ENCODE results near the gene TMEM33. TPM values are rescaled to one million over a fixed set of nuclear protein-coding genes. Genes with fewer than 3 reads are reported as not detected.
"Not testable (repeated sequence)": the region's sequence is repeated elsewhere in the genome, so short reads cannot be mapped to it uniquely, and the experiment has no call there.

TMEM33 gene, protein sequence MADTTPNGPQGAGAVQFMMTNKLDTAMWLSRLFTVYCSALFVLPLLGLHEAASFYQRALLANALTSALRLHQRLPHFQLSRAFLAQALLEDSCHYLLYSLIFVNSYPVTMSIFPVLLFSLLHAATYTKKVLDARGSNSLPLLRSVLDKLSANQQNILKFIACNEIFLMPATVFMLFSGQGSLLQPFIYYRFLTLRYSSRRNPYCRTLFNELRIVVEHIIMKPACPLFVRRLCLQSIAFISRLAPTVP
- total RNA-seq, result 100 to 1,000 TPM in 1 of 3 donors, 10 to 100 TPM in 2; 89.1 to 103 (median 99.4) TPM

DNA sequence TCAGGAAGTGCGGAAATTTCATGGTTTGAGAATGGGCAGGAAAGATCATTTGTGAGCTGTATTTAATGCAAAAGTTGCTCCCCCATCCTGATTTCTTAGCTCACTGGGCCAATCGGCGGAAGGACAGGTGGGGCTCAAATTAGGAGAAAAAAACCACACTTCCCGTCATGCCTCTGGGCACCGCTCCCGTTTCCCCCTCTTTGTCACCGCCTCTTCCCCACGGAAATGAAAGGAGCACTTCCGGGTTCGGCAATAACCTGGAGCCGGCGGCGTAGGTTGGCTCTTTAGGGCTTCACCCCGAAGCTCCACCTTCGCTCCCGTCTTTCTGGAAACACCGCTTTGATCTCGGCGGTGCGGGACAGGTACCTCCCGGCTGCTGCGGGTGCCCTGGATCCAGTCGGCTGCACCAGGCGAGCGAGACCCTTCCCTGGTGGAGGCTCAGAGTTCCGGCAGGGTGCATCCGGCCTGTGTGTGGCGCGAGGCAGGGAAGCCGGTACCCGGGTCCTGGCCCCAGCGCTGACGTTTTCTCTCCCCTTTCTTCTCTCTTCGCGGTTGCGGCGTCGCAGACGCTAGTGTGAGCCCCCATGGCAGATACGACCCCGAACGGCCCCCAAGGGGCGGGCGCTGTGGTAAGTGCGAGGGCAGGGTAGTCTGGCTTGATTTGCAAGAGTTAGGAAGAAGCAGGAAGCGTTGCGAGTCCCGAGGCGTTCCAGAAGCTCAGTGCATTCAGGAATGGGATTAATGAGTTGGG lies at the start of gene TMEM33:
Gene TMEM33 (plus strand): TSS at position 529 of the 751 bp plus-strand sequence. CDS start 56 bp downstream, at position 585.
- Mint-ChIP-seq H3K27me3 (ENCODE audit: low read depth) (no peaks in the 10 kb centered on the region), H3K9me3 (no peaks in the 10 kb centered on the region), H3K4me1 (ENCODE audit: low read depth) (peaks cover 45% of the 10 kb centered on the region), H3K4me3 (peak within 1 kb of the TSS; percentile 98), H3K36me3 (ENCODE audit: insufficient read depth) (peaks cover 19% of the 10 kb centered on the region)
- DNase-seq (peak; percentile 72), ATAC-seq (peak; percentile 90 to 92)

DNA sequence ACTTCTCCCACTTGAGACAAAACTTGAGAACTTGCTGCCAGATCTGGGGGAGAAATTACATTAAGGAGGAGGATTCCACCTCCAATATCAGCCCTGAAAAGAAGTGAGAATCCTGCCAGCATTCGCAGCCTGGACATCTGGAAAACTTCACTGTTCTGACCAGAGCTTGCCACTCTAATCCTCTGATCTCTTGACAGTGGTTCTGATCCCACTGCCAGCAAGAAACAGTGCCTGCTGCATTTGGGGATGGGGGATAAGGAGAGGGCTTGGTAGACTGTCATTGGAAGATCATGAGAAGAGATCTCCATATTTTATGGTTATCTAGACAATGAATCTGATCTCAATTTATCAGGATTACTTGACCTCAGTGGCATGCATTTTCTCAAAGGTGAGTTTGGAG lies 49.8 kb upstream of the TMEM33 start:
- Mint-ChIP-seq H3K4me3 (no peak overlapping the region), H3K36me3 (ENCODE audit: insufficient read depth) (no peaks in the 10 kb centered on the region), H3K9me3 (no peaks in the 10 kb centered on the region), H3K27me3 (ENCODE audit: low read depth) (peaks cover 44% of the 10 kb centered on the region), H3K4me1 (ENCODE audit: low read depth) (peaks cover 8% of the 10 kb centered on the region)
- ATAC-seq (no peak), DNase-seq (no peak)

DNA sequence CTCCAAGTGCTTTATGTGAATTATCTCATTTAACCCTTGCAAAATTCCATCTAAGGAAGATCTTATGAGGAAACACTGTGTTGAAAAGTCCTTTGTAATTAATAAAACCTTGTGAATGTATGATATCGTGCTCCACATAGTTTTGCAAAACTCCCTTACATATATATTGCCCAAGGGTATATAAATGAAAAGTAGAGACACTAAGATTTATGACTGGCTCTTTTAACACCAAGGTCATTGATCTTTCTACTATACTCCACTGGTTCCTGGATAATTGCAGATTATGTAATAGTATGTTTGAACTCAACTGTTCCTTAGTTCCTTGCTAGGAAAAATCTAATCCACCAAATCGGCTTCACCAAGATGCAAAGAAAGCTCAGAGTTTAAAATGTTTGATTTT lies 48.0 kb upstream of the TMEM33 start:
- no peak for DNase-seq
- peaks cover 37% of the 10 kb centered on the region for H3K27me3 Mint-ChIP-seq (ENCODE audit: low read depth)
- H3K4me3 Mint-ChIP-seq, result no peak overlapping the region
- no peak for ATAC-seq
- no peaks in the 10 kb centered on the region for H3K36me3 Mint-ChIP-seq (ENCODE audit: insufficient read depth)
- peaks cover 1% of the 10 kb centered on the region for H3K4me1 Mint-ChIP-seq (ENCODE audit: low read depth)
- no peaks in the 10 kb centered on the region for H3K9me3 Mint-ChIP-seq

DNA sequence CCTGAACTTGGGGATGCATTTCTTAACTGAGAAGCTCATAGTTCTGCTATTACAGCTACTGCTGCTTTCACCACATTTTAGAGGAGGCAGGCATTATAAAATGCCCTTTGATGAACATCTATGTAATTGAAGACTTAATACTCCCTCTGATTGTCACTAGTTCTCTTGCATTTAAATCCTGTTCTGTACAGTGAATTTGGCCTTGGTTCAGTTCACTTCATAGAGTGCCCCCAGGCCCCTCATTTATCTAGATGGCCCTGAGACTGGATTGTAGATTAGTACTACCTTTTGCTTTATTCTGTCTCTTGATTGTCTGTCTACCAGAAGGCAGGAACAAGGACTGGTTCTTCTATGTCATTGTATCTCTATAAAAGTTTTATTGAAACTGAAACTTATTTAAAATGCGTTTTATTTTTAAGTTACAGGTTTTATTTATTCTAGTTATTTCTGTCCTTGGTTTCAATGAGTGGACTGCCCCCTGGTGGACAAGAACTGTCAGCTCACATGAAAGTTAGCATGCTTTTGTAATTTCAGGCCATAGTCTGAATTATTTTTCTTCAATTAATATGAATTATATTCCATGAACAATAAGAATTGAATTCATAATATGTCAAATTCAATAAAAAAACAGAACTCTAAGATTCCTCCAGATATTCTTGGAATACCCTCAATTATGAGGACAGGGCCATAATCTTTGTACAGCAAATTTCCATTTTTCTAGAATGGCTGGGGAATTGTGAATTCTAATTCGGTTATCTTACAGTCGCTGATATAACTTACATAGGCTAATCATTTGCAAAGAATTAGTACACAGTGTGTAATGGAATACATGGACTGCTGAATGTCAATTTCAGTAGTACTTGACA lies 47.2 kb upstream of the TMEM33 start:
- no peak for ATAC-seq
- Mint-ChIP-seq H3K4me3 (no peak overlapping the region), H3K27me3 (ENCODE audit: low read depth) (peaks cover 31% of the 10 kb centered on the region), H3K9me3 (no peaks in the 10 kb centered on the region), H3K4me1 (ENCODE audit: low read depth) (no peaks in the 10 kb centered on the region), H3K36me3 (ENCODE audit: insufficient read depth) (no peaks in the 10 kb centered on the region)
- DNase-seq, result peak; percentile 27

DNA sequence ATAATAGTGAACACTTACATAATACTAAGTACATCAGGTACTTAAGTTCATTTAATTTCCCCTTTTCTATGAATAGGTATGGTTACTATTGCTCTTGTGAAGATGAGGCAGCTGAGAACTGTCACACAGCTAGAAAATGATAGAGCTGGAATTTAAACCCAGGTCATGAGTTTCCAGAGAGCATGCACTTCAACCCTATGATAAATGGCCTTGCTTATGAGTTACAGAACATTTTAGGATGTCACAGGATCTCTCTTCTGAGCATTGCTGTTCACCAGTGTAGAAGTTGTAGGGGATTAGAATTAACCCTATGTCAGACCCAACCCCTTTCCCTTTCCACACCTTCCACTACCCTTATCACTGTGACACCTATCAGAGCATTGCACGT lies 46.5 kb upstream of the TMEM33 start:
- DNase-seq (no peak), ATAC-seq (no peak)
- peaks cover 26% of the 10 kb centered on the region for H3K27me3 Mint-ChIP-seq (ENCODE audit: low read depth)
- H3K9me3 Mint-ChIP-seq, result no peaks in the 10 kb centered on the region
- H3K36me3 Mint-ChIP-seq (ENCODE audit: insufficient read depth), result no peaks in the 10 kb centered on the region
- no peak overlapping the region for H3K4me3 Mint-ChIP-seq
- H3K4me1 Mint-ChIP-seq (ENCODE audit: low read depth), result no peaks in the 10 kb centered on the region

DNA sequence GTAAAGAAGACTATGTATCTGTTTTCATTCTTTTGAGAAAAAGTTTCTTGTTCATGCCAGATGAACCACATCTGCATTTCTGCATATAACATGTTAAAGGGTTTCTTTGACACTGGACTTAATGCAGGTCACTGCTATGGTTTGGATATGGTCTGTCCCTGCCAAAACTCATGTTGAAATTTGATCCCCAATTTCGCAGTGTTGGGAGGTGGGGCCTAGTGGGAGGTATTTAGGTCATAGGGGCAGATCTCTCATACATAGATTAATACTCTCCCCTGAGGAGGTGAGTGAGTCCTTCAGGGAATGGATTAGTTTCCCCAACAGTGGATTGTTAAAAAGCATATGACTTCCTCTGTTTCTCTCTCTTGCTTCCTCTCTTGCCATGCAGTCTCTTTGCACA lies 45.9 kb upstream of the TMEM33 start:
- H3K27me3 Mint-ChIP-seq (ENCODE audit: low read depth), result peaks cover 22% of the 10 kb centered on the region
- H3K4me3 Mint-ChIP-seq, result no peak overlapping the region
- no peaks in the 10 kb centered on the region for H3K4me1 Mint-ChIP-seq (ENCODE audit: low read depth)
- DNase-seq (no peak), ATAC-seq (no peak)
- H3K9me3 Mint-ChIP-seq, result no peaks in the 10 kb centered on the region
- no peaks in the 10 kb centered on the region for H3K36me3 Mint-ChIP-seq (ENCODE audit: insufficient read depth)

DNA sequence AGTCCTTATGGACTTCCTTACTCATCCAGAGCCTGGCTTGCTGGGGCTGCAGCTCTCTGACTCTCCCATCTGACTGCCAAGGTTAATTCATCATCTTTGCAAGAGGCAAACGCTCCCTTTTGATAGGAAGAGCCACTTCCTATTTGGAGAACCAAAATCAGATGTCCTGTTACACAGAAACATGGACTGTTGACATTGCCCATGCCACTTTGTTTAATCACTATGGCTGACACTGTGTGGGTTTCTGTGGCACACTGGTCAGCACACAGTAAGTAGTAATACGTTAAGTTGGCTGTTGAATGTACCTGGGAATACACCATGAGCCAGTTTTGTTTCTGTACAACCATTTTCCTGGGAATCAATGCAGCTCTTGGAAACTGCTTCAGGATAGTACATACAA lies 45.1 kb upstream of the TMEM33 start:
- Mint-ChIP-seq H3K27me3 (ENCODE audit: low read depth) (peaks cover 25% of the 10 kb centered on the region), H3K4me1 (ENCODE audit: low read depth) (no peaks in the 10 kb centered on the region), H3K4me3 (no peak overlapping the region), H3K36me3 (ENCODE audit: insufficient read depth) (no peaks in the 10 kb centered on the region), H3K9me3 (no peaks in the 10 kb centered on the region)
- no peak for ATAC-seq
- DNase-seq, result no peak

DNA sequence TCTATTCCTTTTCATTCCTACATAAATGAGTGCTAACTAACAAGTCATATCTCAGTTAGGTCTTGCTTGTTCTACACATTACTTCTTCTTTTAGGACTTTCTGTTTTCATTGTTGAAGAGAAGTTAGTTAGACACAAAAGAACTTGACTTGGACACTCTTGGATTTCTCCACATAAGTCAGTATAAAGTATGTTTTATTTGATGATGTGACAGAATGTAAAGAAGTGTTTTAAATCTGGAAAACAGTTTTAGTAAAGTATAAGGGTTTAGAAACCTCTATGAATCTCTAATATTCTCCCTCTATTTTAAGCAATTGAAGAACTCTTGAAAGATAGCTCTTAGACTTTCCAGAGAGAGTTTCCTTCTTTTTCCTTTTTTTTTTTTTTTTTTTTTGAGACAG lies 38.6 kb upstream of the TMEM33 start:
- Mint-ChIP-seq H3K9me3 (peaks cover 5% of the 10 kb centered on the region), H3K36me3 (ENCODE audit: insufficient read depth) (no peaks in the 10 kb centered on the region), H3K4me1 (ENCODE audit: low read depth) (no peaks in the 10 kb centered on the region), H3K4me3 (no peak overlapping the region), H3K27me3 (ENCODE audit: low read depth) (peaks cover 12% of the 10 kb centered on the region)
- ATAC-seq (no peak), DNase-seq (no peak)

DNA sequence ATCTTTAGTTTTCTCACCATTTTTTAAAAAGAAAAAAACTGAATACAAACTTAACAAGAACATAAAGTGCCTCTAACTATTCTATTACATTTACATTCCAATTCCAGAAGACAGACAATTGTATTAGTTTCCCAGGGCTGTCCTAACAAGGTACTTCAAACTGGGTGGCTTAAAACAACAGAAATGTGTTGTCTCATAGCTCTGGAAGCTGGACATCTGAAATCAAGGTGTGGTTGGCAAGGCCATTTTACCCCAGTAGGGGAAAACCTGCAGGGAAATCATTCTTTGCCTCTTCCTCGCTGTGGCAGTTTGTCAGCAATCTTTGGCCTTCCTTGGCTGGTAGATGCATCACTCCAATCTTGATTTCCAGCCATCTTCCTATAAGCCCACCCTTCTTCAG lies 37.5 kb upstream of the TMEM33 start:
- ATAC-seq (no peak), DNase-seq (no peak)
- Mint-ChIP-seq H3K9me3 (peaks cover 5% of the 10 kb centered on the region), H3K27me3 (ENCODE audit: low read depth) (peaks cover 13% of the 10 kb centered on the region), H3K36me3 (ENCODE audit: insufficient read depth) (no peaks in the 10 kb centered on the region), H3K4me1 (ENCODE audit: low read depth) (no peaks in the 10 kb centered on the region), H3K4me3 (no peak overlapping the region)

DNA sequence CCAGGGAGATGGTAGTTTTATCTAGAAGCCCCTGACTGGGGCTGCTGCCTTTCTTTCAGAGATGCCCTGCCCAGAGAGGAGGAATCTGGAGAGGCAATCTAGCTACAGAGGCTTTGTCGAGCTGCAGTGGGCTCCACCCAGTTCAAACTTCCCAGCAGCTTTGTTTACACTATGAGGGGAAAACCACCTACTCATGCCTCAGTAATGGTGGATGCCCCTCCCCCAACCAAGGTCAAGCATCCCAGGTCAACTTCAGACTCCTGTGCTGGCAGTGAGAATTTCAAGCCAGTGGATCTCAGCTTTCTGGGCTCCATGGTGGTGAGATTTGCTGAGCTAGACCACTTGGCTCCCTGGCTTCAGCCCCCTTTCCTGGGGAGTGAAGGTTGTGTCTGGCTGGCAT lies 26.1 kb upstream of the TMEM33 start:
- not testable (repeated sequence) for H3K36me3 Mint-ChIP-seq (ENCODE audit: insufficient read depth); H3K9me3 Mint-ChIP-seq; H3K4me3 Mint-ChIP-seq; H3K4me1 Mint-ChIP-seq (ENCODE audit: low read depth); ATAC-seq; H3K27me3 Mint-ChIP-seq (ENCODE audit: low read depth); DNase-seq

DNA sequence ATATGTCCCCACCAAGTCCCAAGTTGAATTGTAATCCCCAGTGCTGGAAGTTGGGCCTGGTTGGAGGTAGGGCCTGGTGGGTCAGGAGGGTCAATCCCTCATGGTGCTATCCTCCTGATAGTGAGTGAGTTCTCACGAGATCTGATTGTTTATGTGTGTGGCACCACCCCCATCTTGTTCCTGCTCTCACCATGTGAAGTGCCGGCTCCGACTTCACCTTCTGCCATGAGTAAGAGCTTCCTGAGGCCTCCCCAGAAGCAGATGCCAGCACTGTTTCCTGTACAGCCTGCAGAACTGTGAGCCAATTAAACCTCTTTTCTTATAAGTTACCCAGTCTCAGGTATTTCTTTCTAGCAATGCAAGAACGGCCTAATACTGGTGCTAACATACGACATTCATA lies 22.7 kb upstream of the TMEM33 start:
- Mint-ChIP-seq H3K4me1 (ENCODE audit: low read depth) (no peaks in the 10 kb centered on the region), H3K27me3 (ENCODE audit: low read depth) (peaks cover 5% of the 10 kb centered on the region), H3K4me3 (no peak overlapping the region), H3K36me3 (ENCODE audit: insufficient read depth) (no peaks in the 10 kb centered on the region), H3K9me3 (no peaks in the 10 kb centered on the region)
- ATAC-seq, result no peak
- DNase-seq, result no peak

DNA sequence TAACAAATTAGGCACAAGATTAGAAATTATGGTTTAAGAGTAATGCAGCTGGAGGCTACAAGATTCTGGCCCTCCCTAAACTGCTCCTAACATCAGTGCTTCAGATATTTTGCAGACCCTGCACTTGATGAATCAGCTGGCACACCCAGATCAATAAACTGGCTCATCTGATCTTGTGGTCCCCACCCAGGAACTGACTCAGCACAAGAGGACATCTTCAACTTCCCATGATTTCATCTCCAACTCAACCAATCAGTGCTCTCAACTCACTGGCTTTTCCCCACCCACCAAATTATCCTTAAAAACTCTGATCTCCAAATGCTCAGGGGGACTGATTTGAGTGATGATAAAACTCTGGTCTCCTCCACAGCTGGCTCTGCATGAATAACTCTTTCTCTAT lies 21.7 kb upstream of the TMEM33 start:
- ATAC-seq (no peak), DNase-seq (no peak)
- Mint-ChIP-seq H3K36me3 (ENCODE audit: insufficient read depth) (no peaks in the 10 kb centered on the region), H3K9me3 (no peaks in the 10 kb centered on the region), H3K4me1 (ENCODE audit: low read depth) (no peaks in the 10 kb centered on the region), H3K27me3 (ENCODE audit: low read depth) (peaks cover 7% of the 10 kb centered on the region), H3K4me3 (no peak overlapping the region)

DNA sequence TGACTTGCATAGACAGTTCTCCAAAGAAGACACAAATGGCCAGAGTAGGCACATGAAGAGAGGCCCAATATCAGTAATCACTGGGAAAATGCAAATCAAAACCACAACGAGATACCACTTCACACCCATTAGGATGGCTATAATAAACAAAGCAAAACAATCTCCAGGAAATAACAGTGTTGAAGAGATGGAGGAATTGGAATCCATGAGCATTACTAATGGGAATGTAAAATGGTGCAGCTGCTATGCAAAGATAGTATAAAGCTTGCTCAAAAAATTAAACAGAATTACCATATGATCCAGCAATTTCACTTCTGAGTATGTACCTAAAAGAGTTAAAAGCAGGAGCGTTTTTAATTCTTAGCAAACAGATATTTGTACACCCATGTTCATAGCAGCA lies 17.0 kb upstream of the TMEM33 start:
- Mint-ChIP-seq H3K27me3 (ENCODE audit: low read depth) (peaks cover 10% of the 10 kb centered on the region), H3K4me1 (ENCODE audit: low read depth) (no peaks in the 10 kb centered on the region), H3K9me3 (peaks cover 7% of the 10 kb centered on the region), H3K36me3 (ENCODE audit: insufficient read depth) (no peaks in the 10 kb centered on the region), H3K4me3 (no peak overlapping the region)
- ATAC-seq (no peak), DNase-seq (no peak)

DNA sequence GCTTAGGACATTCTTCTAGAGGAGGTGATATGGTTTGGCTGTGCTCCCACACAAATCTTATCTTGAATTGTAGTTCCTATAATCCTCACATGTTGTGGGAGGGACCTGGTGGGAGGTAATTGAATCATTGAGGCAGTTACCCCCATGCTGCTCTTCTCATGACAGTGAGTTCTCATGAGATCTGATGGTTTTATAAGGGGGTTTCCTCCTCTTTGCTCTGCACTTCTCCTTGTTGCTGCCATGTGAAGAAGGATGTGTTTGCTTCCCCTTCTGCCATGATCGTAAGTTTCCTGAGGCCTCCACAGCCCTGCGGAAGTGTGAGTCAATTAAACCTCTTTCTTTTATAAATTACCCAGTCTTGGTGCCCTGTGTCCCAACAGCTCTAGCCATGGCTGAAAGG lies 14.8 kb upstream of the TMEM33 start:
- not testable (repeated sequence) for H3K9me3 Mint-ChIP-seq, ATAC-seq, H3K4me3 Mint-ChIP-seq

More for the DNA sequence above, 14.8 kb upstream of the TMEM33 start:
- peaks cover 13% of the 10 kb centered on the region for H3K27me3 Mint-ChIP-seq (ENCODE audit: low read depth)
- not testable (repeated sequence) for H3K4me1 Mint-ChIP-seq (ENCODE audit: low read depth); DNase-seq; H3K36me3 Mint-ChIP-seq (ENCODE audit: insufficient read depth)

Data from activated T-cell treated with anti-CD3 and anti-CD28 coated beads, Interleukin-2, amount 50 U/mL, for 4 hours (primary cell).